GM12891 (cell line): ENCODE measurements around the gene TMEM179.

Experiments
- POLR2A ChIP-seq: IDR thresholded peaks from 2 replicates; pipeline ENCODE4 v1.6.1; 2011; ENCODE audit warnings: low read depth, low read length, control low read depth
- POLR2AphosphoS5 ChIP-seq: IDR thresholded peaks from 2 replicates; pipeline ENCODE4 v1.6.1; 2011; ENCODE audit warnings: low read depth, low read length, control low read depth

DNA sequence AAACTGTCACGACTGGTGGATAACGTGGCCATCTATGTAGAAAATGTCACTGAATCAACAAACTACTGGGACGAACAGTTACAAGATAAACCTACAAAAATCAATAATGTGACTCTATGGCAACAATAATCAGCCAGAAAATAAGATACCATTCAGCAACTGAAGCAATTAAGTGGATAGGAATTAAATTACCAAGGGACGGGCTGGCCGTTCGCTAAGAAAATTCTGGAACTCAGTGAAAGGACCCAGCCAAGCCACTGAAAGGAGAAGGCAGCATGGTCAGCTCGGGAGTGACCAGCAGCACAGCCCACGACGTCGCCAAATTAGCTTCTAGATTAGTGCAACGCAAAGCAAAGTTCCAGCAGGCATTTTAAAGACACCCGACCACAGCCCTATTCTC is 33.6 kb upstream of the TMEM179 start:
- no peak for TF ChIP-seq POLR2A
- no peak for TF ChIP-seq POLR2AphosphoS5
